ENCODE measurements around the gene LIPH. TPM values are rescaled to one million over a fixed set of nuclear protein-coding genes. Genes with fewer than 3 reads are reported as not detected.

LIPH gene
- total RNA-seq, 1 donor from 2014 or later: under 0.01 TPM

GRCh38 chr3:185526349-185526951 is 25.9 kb downstream of the LIPH start:
- no peaks in the 10 kb centered on the region for H3K4me1 ChIP-seq (ENCODE audit: control insufficient read depth in 3 of 3, insufficient read depth in 3 of 3, low read length in 3 of 3)
- H3K9ac ChIP-seq (ENCODE audit: low read depth in 1 of 3, low read length in 3 of 3): no peak overlapping the region
- H3K4me3 ChIP-seq (ENCODE audit: low read length in 3 of 3): no peak overlapping the region
- H3K36me3 ChIP-seq (ENCODE audit: control insufficient read depth in 3 of 3, insufficient read depth in 3 of 3, low read length in 3 of 3): no peaks in the 10 kb centered on the region
- H3K27me3 ChIP-seq (ENCODE audit: control insufficient read depth in 3 of 3, insufficient read depth in 3 of 3, low read length in 3 of 3): peaks cover 0 to 6% (median 5%) of the 10 kb centered on the region in 3 donors
- no peak overlapping the region for H3K27ac ChIP-seq (ENCODE audit: low read depth, low read length)
- no peaks in the 10 kb centered on the region for H3K9me3 ChIP-seq (ENCODE audit: control insufficient read depth in 3 of 3, low read length in 3 of 3)

DNA sequence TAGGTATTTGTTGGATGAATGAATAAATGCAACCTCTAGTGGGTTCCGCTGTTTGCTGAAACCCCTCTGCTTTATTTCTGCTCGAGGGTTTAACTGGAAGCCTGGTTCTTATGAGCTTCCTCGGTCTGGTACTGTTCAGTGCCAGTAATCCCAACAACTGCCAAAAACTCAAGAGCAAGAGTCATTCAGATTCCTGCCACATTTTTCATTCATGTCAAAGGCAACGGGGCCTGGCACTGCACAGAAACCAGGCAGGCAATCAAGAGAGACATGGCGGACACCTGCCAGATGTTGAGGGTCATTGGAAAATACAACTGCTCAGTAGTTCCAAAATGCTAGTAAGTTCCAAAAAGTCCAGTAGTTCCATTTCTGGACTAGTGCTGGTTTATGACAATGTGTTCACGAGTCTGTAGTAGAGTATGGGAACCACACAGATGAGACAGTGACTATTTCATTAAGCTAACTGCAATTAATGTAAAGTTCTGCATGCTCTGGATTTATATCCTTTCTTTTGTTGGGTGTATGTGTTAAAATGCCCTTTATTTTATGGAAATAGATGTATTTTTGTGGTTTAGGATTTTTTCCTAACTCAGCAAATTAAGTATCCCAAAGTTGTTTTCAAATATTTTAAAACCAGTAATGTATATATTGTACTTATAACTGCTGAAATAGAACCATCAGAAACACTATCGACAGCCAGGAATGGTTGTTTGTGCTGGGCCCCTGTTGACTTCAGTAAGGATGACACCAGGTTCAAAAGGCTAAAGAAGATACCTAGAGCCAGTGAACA is 30.8 kb downstream of the LIPH start:
- no peak overlapping the region for H3K27ac ChIP-seq (ENCODE audit: low read depth, low read length)

DNA sequence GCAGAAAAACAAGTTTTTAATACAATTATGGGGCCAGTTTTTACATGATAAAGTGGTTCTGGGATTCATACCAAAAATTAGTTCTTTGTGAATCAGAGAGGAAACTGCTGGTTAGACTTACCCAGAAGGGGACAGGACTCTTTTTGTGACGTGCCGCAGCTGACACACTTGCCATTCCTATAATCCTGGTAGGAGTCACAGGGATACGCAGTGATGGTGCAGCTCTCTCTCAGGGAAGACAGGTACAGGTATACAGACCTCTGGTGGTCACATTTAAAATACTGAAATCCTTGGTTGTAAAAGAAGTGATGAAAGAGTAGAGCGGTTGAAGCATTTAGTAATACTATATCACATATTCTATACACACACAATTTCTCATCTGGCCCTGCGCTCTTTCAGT is 33.4 kb downstream of the LIPH start:
- H3K9me3 ChIP-seq (ENCODE audit: control insufficient read depth in 3 of 3, low read length in 3 of 3): no peaks in the 10 kb centered on the region

More for the DNA sequence above, 30.8 kb downstream of the LIPH start:
- no peak overlapping the region for H3K4me3 ChIP-seq (ENCODE audit: low read length in 3 of 3)
- H3K36me3 ChIP-seq (ENCODE audit: control insufficient read depth in 3 of 3, insufficient read depth in 3 of 3, low read length in 3 of 3): no peaks in the 10 kb centered on the region
- H3K4me1 ChIP-seq (ENCODE audit: control insufficient read depth in 3 of 3, insufficient read depth in 3 of 3, low read length in 3 of 3): no peaks in the 10 kb centered on the region
- peaks cover 0 to 8% (median 5%) of the 10 kb centered on the region in 3 donors for H3K27me3 ChIP-seq (ENCODE audit: control insufficient read depth in 3 of 3, insufficient read depth in 3 of 3, low read length in 3 of 3)
- H3K9me3 ChIP-seq (ENCODE audit: control insufficient read depth in 3 of 3, low read length in 3 of 3): no peaks in the 10 kb centered on the region
- no peak overlapping the region for H3K9ac ChIP-seq (ENCODE audit: low read depth in 1 of 3, low read length in 3 of 3)

GRCh38 chr3:185517387-185518130 is 34.8 kb downstream of the LIPH start:
- Histone ChIP-seq H3K4me3 (ENCODE audit: low read length in 3 of 3) (no peak overlapping the region), H3K9me3 (ENCODE audit: control insufficient read depth in 3 of 3, low read length in 3 of 3) (no peaks in the 10 kb centered on the region), H3K27ac (ENCODE audit: low read depth, low read length) (no peak overlapping the region), H3K36me3 (ENCODE audit: control insufficient read depth in 3 of 3, insufficient read depth in 3 of 3, low read length in 3 of 3) (no peaks in the 10 kb centered on the region), H3K27me3 (ENCODE audit: control insufficient read depth in 3 of 3, insufficient read depth in 3 of 3, low read length in 3 of 3) (peaks cover 0 to 8% (median 2%) of the 10 kb centered on the region in 3 donors), H3K9ac (ENCODE audit: low read depth in 1 of 3, low read length in 3 of 3) (no peak overlapping the region), H3K4me1 (ENCODE audit: control insufficient read depth in 3 of 3, insufficient read depth in 3 of 3, low read length in 3 of 3) (no peaks in the 10 kb centered on the region)

More for the DNA sequence above, 33.4 kb downstream of the LIPH start:
- Histone ChIP-seq H3K27me3 (ENCODE audit: control insufficient read depth in 3 of 3, insufficient read depth in 3 of 3, low read length in 3 of 3) (peaks cover 0 to 8% (median 2%) of the 10 kb centered on the region in 3 donors), H3K9ac (ENCODE audit: low read depth in 1 of 3, low read length in 3 of 3) (no peak overlapping the region), H3K27ac (ENCODE audit: low read depth, low read length) (no peak overlapping the region), H3K36me3 (ENCODE audit: control insufficient read depth in 3 of 3, insufficient read depth in 3 of 3, low read length in 3 of 3) (no peaks in the 10 kb centered on the region), H3K4me3 (ENCODE audit: low read length in 3 of 3) (no peak overlapping the region), H3K4me1 (ENCODE audit: control insufficient read depth in 3 of 3, insufficient read depth in 3 of 3, low read length in 3 of 3) (no peaks in the 10 kb centered on the region)

DNA sequence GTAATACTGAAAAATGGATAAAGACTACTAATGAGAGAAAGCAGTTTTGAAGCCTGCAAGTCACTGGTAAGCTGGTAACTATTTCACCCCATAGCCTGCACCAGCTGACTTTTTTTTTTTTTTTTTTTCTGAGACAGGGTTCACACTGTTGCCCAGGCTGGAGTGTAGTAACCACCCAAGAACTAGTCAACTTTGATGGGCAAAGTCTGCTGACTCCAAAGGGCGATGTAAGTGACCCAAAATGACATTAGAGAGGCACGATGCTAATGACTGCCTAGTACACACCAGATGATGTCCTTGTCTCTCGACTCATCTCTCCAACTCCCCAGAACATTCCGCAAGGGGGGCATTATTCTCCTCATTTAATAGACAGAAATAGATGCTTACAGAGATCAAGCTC is 40.7 kb downstream of the LIPH start:
- no peak overlapping the region for H3K4me3 ChIP-seq (ENCODE audit: low read length in 3 of 3)
- no peaks in the 10 kb centered on the region for H3K9me3 ChIP-seq (ENCODE audit: control insufficient read depth in 3 of 3, low read length in 3 of 3)
- no peak overlapping the region for H3K9ac ChIP-seq (ENCODE audit: low read depth in 1 of 3, low read length in 3 of 3)
- H3K27me3 ChIP-seq (ENCODE audit: control insufficient read depth in 3 of 3, insufficient read depth in 3 of 3, low read length in 3 of 3): peaks cover 0 to 4% (median 0%) of the 10 kb centered on the region in 3 donors
- no peak overlapping the region for H3K27ac ChIP-seq (ENCODE audit: low read depth, low read length)
- no peaks in the 10 kb centered on the region for H3K4me1 ChIP-seq (ENCODE audit: control insufficient read depth in 3 of 3, insufficient read depth in 3 of 3, low read length in 3 of 3)
- H3K36me3 ChIP-seq (ENCODE audit: control insufficient read depth in 3 of 3, insufficient read depth in 3 of 3, low read length in 3 of 3): no peaks in the 10 kb centered on the region

DNA sequence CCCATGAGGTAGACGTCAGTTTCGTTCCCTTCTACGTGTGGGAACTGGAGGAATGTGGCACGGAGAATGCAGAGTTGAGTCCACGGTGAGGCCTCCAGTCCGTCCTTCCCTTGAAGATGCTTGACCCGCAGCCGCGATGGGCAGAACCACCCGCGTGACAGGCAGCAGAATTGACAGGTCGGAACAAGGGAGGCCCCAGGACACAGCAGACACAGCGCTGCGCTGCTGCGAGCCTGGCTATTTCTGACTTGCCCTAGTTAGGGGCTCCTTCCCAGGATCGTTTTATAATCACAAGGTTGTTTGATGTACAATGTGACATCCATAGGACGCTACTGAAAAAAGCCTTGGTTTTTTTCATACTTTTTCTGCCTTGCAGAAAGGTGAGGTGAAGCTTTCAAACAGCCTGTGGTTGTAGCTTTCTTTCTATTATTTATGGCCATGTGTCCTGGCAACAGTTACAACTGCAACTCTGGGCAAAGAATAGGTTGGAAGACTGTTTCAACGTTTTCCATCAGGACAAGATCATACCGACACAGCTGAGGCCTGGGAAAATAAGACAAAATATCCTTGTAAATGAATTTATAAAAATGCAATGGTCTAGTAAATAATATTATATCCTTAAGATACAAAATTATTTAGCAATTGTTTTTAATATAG is 43.9 kb downstream of the LIPH start:
- Histone ChIP-seq H3K27me3 (ENCODE audit: control insufficient read depth in 3 of 3, insufficient read depth in 3 of 3, low read length in 3 of 3) (no peaks in the 10 kb centered on the region), H3K4me3 (ENCODE audit: low read length in 3 of 3) (no peak overlapping the region), H3K9me3 (ENCODE audit: control insufficient read depth in 3 of 3, low read length in 3 of 3) (no peaks in the 10 kb centered on the region), H3K4me1 (ENCODE audit: control insufficient read depth in 3 of 3, insufficient read depth in 3 of 3, low read length in 3 of 3) (no peaks in the 10 kb centered on the region), H3K9ac (ENCODE audit: low read depth in 1 of 3, low read length in 3 of 3) (no peak overlapping the region), H3K27ac (ENCODE audit: low read depth, low read length) (no peak overlapping the region), H3K36me3 (ENCODE audit: control insufficient read depth in 3 of 3, insufficient read depth in 3 of 3, low read length in 3 of 3) (no peaks in the 10 kb centered on the region)

DNA sequence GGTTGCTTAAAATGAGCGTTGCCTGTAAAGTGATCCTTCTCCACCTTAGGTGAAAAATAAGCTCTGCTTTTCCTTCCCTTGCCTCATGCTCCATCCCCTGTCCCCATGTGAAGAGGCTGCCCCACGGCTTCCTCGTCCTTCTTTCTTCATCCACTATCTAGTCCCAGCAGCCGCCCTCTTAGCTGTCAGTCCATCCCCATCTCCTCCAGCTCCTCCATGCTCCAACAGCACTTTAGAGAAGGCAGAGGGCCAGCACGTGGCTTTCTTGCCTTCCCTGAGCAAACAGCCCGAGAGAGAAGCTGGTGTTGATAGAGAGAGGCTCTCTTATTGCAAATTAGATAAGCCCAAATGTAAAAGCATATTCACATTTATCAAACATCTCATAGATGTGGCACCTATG is 44.5 kb downstream of the LIPH start:
- Histone ChIP-seq H3K9ac (ENCODE audit: low read depth in 1 of 3, low read length in 3 of 3) (no peak overlapping the region), H3K4me3 (ENCODE audit: low read length in 3 of 3) (no peak overlapping the region), H3K9me3 (ENCODE audit: control insufficient read depth in 3 of 3, low read length in 3 of 3) (no peaks in the 10 kb centered on the region), H3K27me3 (ENCODE audit: control insufficient read depth in 3 of 3, insufficient read depth in 3 of 3, low read length in 3 of 3) (no peaks in the 10 kb centered on the region), H3K4me1 (ENCODE audit: control insufficient read depth in 3 of 3, insufficient read depth in 3 of 3, low read length in 3 of 3) (no peaks in the 10 kb centered on the region), H3K36me3 (ENCODE audit: control insufficient read depth in 3 of 3, insufficient read depth in 3 of 3, low read length in 3 of 3) (no peaks in the 10 kb centered on the region), H3K27ac (ENCODE audit: low read depth, low read length) (no peak overlapping the region)

DNA sequence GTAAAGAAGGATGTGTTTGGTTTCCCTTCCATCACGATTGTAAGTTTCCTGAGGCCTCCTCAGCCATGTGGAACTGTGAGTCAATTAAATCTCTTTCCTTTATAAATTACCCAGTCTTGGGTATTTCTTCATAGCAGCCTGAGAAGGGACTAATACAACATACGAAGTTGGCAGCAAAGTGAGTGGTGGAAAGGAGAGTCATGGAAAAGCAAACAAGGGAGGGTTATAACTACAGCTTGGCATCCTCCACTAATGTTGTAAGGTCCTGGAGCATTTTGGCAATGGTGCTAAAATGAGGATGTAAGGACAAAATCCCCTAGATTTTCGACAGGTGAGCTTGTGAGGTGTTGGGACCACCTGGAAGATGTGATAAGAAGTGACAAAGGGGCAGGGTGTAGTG is 47.8 kb downstream of the LIPH start:
- Histone ChIP-seq H3K4me1 (ENCODE audit: control insufficient read depth in 3 of 3, insufficient read depth in 3 of 3, low read length in 3 of 3) (no peaks in the 10 kb centered on the region), H3K36me3 (ENCODE audit: control insufficient read depth in 3 of 3, insufficient read depth in 3 of 3, low read length in 3 of 3) (no peaks in the 10 kb centered on the region), H3K9ac (ENCODE audit: low read depth in 1 of 3, low read length in 3 of 3) (no peak overlapping the region), H3K4me3 (ENCODE audit: low read length in 3 of 3) (no peak overlapping the region), H3K27me3 (ENCODE audit: control insufficient read depth in 3 of 3, insufficient read depth in 3 of 3, low read length in 3 of 3) (no peaks in the 10 kb centered on the region), H3K9me3 (ENCODE audit: control insufficient read depth in 3 of 3, low read length in 3 of 3) (no peaks in the 10 kb centered on the region), H3K27ac (ENCODE audit: low read depth, low read length) (no peak overlapping the region)

DNA sequence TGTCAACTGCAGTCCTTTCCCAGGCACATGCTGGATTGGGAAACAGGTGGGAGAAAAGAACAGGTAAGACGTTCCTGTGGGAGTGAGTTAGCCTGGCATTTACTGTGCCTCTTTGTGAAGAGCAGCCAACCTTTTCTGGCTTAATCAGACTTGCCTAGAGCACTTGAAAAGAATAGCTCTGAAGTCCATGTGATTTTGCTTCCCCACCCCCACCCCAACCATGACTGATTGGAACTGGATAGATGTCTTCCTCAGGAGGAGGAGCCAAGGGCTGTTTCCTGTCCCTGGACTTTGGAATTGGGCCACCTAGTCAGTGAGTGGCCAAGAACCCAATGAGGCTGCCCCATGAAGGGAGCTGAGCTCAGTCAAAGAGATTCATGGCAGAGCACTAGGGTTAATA is 48.9 kb downstream of the LIPH start:
- Histone ChIP-seq H3K4me3 (ENCODE audit: low read length in 3 of 3) (no peak overlapping the region), H3K9ac (ENCODE audit: low read depth in 1 of 3, low read length in 3 of 3) (no peak overlapping the region), H3K9me3 (ENCODE audit: control insufficient read depth in 3 of 3, low read length in 3 of 3) (no peaks in the 10 kb centered on the region), H3K36me3 (ENCODE audit: control insufficient read depth in 3 of 3, insufficient read depth in 3 of 3, low read length in 3 of 3) (peaks cover 0 to under 1% (median 0%) of the 10 kb centered on the region in 3 donors), H3K27ac (ENCODE audit: low read depth, low read length) (no peak overlapping the region), H3K27me3 (ENCODE audit: control insufficient read depth in 3 of 3, insufficient read depth in 3 of 3, low read length in 3 of 3) (no peaks in the 10 kb centered on the region), H3K4me1 (ENCODE audit: control insufficient read depth in 3 of 3, insufficient read depth in 3 of 3, low read length in 3 of 3) (peaks cover 0 to 5% (median 3%) of the 10 kb centered on the region in 3 donors)

Measured in skeletal muscle tissue (tissue), 4 donors.